ENCODE measurements around the gene ALKBH4. TPM values are rescaled to one million over a fixed set of nuclear protein-coding genes. Genes with fewer than 3 reads are reported as not detected.

Gene ALKBH4
- total and polyA plus RNA-seq, 10 of the 15 experiments (the other 5 are each of a cell fraction or from before 2014, with no cell fraction given) = 4.1 to 16.9 (median 11.3) TPM

GRCh38 chr7:102425639-102426267 is 38.9 kb downstream of the ALKBH4 start (continued):
- peak; percentile 68 for TF ChIP-seq MLLT1 (IDR thresholded peaks at IDR 0.05)
- TF ChIP-seq RUNX3 (IDR thresholded peaks at IDR 0.05; ENCODE audit: low read length) = no peak
- no peak for TF ChIP-seq MTA3 (IDR thresholded peaks at IDR 0.05; ENCODE audit: borderline replicate concordance, low read length)
- no peak for TF ChIP-seq NFYB (IDR thresholded peaks at IDR 0.05; ENCODE audit: insufficient read depth, low read depth, low read length)
- no peak for TF ChIP-seq ASH2L (IDR thresholded peaks at IDR 0.05; ENCODE audit: borderline replicate concordance, low read depth)
- peak; percentile 88 for TF ChIP-seq EED (IDR thresholded peaks at IDR 0.05; ENCODE audit: low read depth)
- TF ChIP-seq ZBED1 (IDR thresholded peaks at IDR 0.05; ENCODE audit: borderline replicate concordance) = peak; percentile 58; the same call in 1 of the 2 replicates
- TF ChIP-seq LARP7 (IDR thresholded peaks at IDR 0.05) = no peak; the same call in 1 of the 2 replicates
- TF ChIP-seq IKZF2 (IDR thresholded peaks at IDR 0.05) = peak; percentile 76 to 83
- TF ChIP-seq RCOR1 (conservative IDR thresholded peaks at IDR 0.05; ENCODE audit: low read depth, low read length) = 0 out of 2 replicates have a peak, but pooled peaks have one; percentile 15
- TF ChIP-seq NR2F1 (conservative IDR thresholded peaks at IDR 0.05) = peak; percentile 89
- TF ChIP-seq NFYA (IDR thresholded peaks at IDR 0.05; ENCODE audit: borderline replicate concordance, low read depth, low read length) = no peak
- TF ChIP-seq CBX5 (IDR thresholded peaks at IDR 0.05; ENCODE audit: low read depth) = no peak
- no peak for TF ChIP-seq E2F8 (IDR thresholded peaks at IDR 0.05; ENCODE audit: low read depth, partially characterized antibody)
- TF ChIP-seq TARDBP (IDR thresholded peaks at IDR 0.05; ENCODE audit: borderline replicate concordance) = peak; percentile 75; the same call in 1 of the 2 replicates
- TF ChIP-seq NR2C2 (IDR thresholded peaks at IDR 0.05; ENCODE audit: borderline replicate concordance, control insufficient read depth, insufficient read length, low read depth) = no peak

Data from GM12878 (cell line).